Testis (tissue), 3 donors: ENCODE measurements around the gene UNC13C. TPM values are rescaled to one million over a fixed set of nuclear protein-coding genes. Genes with fewer than 3 reads are reported as not detected.

Source experiments
- DNase-seq: peaks from one replicate; pipeline ENCODE4 v3.0.0-alpha.2; 2019
- H3K27ac ChIP-seq, 2 donors: fragments of 200-600 bp; sonication (generic); one replicate each; pipeline ENCODE4 v1.5.1; 2019
- H3K27me3 ChIP-seq: fragments of 200-600 bp; sonication (generic); one replicate; pipeline ENCODE4 v1.5.1; 2019
- H3K36me3 ChIP-seq: fragments of 200-600 bp; sonication (generic); one replicate; pipeline ENCODE4 v1.5.1; 2017; ENCODE audit warnings: low read depth; ENCODE audit errors: missing control alignments
- H3K4me1 ChIP-seq: fragments of 200-600 bp; sonication (generic); one replicate; pipeline ENCODE4 v1.5.1; 2019
- H3K4me3 ChIP-seq, 2 donors: fragments of 200-600 bp; sonication (generic); one replicate each; pipeline ENCODE4 v1.5.1; 2017 to 2019
- H3K9me3 ChIP-seq: fragments of 200-600 bp; sonication (generic); one replicate; pipeline ENCODE4 v1.5.1; 2017
- POLR2A ChIP-seq: fragments of 450-650 bp; IDR thresholded peaks from one replicate; pipeline ENCODE4 v1.6.1; 2017; ENCODE audit warnings: antibody characterized with exemption, mild to moderate bottlenecking, moderate library complexity
- WGBS, 2 donors: methylation state at CpG; one replicate each; pipeline ENCODE4 v1.1.5; 2018; 5-methylcytosine and 5-hydroxymethylcytosine counted together
- intact Hi-C: fragments of 100-400 bp; cut with DNase I; formaldehyde crosslinking; loops from one replicate; pipeline ENCODE4 v1.15.1; 2023; ENCODE audit warnings: low total_unique reads
- polyA plus RNA-seq: library from polyadenylated mRNA; stranded (reverse); fragments of 350-450 nt; fragmentation: Illumina TruSeq; extraction: RNeasy Lipid Tissue Mini Kit (QIAGEN cat#74804); gene quantifications from one replicate; pipeline ENCODE4 v1.2.3, GENCODE V29; 2014; ENCODE audit warnings: low read depth, low replicate concordance; ENCODE audit not compliant: insufficient read depth
- total RNA-seq, 2 donors: library from RNA; depleted of rRNA; stranded (reverse); fragments of >200 nt; gene quantifications; one replicate each; pipeline ENCODE4 v1.2.3, GENCODE V29; 2016
- TF ChIP-seq, protein P1 (sequence below), 3 experiments: fragments of 450-650 bp in 2 of 3; fragments of 200-600 bp in 1 of 3; sonication (generic) in 1 of 3; IDR thresholded peaks; one replicate each; pipeline ENCODE4 v1.5.1; 2016 to 2019; ENCODE audit warnings: antibody characterized with exemption in 3 of 3, mild to moderate bottlenecking in 2 of 3, moderate library complexity in 1 of 3

UNC13C gene
- total and polyA plus RNA-seq, 3 donors from 2014 or later = 6.1 to 24.7 (median 8.8) TPM

DNA sequence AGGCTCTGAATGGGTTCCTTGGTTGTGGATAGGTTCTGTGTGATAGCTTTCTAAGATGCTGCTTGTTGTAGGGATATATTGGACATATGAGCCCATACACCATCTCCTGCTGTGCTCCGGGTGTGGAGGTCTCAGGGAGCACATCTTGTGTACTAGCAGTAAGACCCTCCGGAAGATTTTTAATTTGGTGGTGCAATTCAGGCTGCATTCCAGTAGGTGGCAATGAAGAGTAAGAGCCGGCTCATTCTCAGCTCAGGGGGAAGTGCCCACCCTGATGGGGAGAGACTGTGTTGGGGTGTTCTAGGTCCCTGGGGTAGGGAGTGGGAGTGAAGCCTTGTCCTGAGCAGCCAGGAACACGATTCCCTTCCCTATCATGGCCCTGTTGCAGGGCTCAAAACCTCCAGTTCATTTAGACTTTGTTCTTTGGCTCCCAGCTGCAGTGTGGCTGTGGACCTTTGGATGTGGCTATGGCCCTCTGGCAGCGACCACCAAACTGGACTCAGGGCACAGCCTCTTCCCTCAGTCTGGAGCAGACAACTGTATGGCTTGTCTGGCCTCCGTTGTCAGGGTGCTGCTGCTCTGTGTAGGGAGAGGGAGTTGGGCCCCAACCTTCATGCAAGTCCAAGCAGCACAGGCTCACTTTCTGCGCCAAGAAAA is 104.7 kb downstream of the UNC13C start:
- no peaks in the 10 kb centered on the region for H3K4me1 ChIP-seq
- 8 to 33% methylated on average over 4 to 7 of the region's 7 CpGs for WGBS, 2 donors
- DNase-seq = peak; percentile 22
- intact Hi-C loops = no loop called here
- no peaks in the 10 kb centered on the region for H3K27me3 ChIP-seq
- no peak overlapping the region for H3K4me3 ChIP-seq
- H3K27ac ChIP-seq = no peak overlapping the region
- H3K36me3 ChIP-seq = no peaks in the 10 kb centered on the region
- no peaks in the 10 kb centered on the region for H3K9me3 ChIP-seq
- TF ChIP-seq POLR2A = no peak
- TF ChIP-seq, protein P1, sequence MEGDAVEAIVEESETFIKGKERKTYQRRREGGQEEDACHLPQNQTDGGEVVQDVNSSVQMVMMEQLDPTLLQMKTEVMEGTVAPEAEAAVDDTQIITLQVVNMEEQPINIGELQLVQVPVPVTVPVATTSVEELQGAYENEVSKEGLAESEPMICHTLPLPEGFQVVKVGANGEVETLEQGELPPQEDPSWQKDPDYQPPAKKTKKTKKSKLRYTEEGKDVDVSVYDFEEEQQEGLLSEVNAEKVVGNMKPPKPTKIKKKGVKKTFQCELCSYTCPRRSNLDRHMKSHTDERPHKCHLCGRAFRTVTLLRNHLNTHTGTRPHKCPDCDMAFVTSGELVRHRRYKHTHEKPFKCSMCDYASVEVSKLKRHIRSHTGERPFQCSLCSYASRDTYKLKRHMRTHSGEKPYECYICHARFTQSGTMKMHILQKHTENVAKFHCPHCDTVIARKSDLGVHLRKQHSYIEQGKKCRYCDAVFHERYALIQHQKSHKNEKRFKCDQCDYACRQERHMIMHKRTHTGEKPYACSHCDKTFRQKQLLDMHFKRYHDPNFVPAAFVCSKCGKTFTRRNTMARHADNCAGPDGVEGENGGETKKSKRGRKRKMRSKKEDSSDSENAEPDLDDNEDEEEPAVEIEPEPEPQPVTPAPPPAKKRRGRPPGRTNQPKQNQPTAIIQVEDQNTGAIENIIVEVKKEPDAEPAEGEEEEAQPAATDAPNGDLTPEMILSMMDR (IDR thresholded peaks at IDR 0.05) = peak; percentile 21 to 71 (median 52)

DNA sequence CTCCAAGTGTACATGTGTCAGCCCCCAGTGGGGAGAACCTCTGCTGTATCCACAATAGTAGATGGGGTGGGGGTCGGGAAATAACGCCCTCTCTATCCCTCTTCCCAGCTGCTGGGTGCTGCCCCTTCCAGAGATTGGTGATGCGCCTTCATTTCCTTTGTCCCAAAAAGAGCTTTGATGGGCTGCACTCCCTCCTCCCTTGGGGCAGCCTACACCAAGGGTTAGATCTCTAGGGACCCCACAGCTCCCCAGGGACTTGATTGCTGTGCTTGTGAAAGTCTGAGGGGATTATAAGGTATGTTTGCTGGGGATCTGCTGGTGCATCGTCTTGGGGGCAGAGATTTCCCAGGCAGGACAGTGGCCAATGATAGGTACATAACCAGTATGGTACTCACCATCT is 105.3 kb downstream of the UNC13C start:
- WGBS, 2 donors = 70 to 71% methylated on average over 4 of the region's 4 CpGs
- Histone ChIP-seq H3K4me3 (no peak overlapping the region), H3K36me3 (no peaks in the 10 kb centered on the region), H3K27ac (no peak overlapping the region), H3K9me3 (no peaks in the 10 kb centered on the region), H3K4me1 (no peaks in the 10 kb centered on the region), H3K27me3 (no peaks in the 10 kb centered on the region)
- no peak for TF ChIP-seq POLR2A
- TF ChIP-seq, protein P1 (IDR thresholded peaks at IDR 0.05) = no peak
- intact Hi-C loops = no loop called here
- no peak for DNase-seq

DNA sequence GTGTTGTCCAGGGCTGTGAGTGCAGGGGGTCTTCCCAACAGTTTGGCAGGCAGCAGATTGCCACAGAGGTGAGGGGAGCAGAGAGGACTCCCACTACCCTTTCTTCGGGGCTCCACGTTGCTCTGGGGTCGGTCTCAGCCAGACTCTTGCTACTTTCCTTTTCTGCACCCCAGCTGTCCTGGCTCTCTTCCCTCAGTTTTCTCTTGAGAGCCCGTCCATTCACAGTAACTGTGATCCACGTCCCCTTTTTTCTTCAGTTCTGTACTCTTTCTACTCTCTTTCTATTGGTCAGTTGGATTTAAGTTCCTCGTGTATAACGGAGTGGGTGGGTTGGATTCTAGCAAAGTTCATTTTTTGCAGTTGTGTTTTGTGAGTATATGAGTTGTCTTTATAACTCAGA is 105.8 kb downstream of the UNC13C start:
- Histone ChIP-seq H3K36me3 (no peaks in the 10 kb centered on the region), H3K4me1 (no peaks in the 10 kb centered on the region), H3K27ac (no peak overlapping the region), H3K27me3 (no peaks in the 10 kb centered on the region), H3K9me3 (no peaks in the 10 kb centered on the region), H3K4me3 (no peak overlapping the region)
- no peak for DNase-seq
- intact Hi-C loops = no loop called here
- no peak for TF ChIP-seq POLR2A
- 33 to 68% methylated on average over 7 of the region's 7 CpGs for WGBS, 2 donors

DNA sequence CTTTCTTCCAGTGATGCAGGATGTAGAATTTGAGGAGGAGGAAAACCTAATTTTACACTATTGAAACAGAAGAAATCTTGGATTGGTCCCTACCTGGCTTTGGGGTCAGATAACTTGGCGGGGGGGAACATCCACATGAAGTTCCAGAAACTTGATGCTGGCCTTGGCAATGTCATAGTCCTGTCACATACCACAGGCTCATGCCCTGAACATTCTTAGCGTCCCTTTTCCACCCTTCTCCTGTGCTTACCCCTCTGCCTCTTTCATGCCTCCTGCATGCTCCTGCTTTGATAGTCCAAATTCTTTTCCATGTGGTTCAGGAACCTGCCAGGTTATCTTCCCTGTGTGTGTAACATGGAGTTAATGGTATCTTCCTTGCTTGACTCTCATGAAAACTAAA is 110.6 kb downstream of the UNC13C start:
- TF ChIP-seq POLR2A = no peak
- TF ChIP-seq, protein P1 (IDR thresholded peaks at IDR 0.05) = no peak
- WGBS, 2 donors = 80 to 82% methylated on average over 2 of the region's 2 CpGs
- Histone ChIP-seq H3K9me3 (no peaks in the 10 kb centered on the region), H3K4me1 (no peaks in the 10 kb centered on the region), H3K4me3 (no peak overlapping the region), H3K36me3 (no peaks in the 10 kb centered on the region), H3K27ac (no peak overlapping the region), H3K27me3 (no peaks in the 10 kb centered on the region)
- DNase-seq = no peak
- intact Hi-C loops = no loop called here

DNA sequence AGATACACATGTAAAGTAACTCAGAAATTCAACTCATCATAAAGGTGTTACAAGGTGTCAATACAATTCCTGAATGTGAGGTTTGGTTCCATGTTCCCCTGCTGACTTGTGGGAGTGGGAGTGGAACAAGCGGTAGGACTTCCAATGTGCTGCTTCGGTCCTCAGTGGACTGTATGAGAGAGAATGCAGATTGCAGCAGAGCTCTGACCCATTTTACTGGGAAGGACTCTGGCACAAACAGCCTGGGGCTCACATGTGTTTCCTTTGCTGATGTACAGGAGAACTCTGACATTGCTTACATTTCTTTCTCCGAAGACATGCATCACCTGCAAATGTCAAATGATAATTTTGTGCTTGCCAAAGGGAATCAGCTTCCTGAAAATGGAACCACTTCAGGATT is 111.5 kb downstream of the UNC13C start:
- Histone ChIP-seq H3K4me1 (no peaks in the 10 kb centered on the region), H3K27ac (no peak overlapping the region), H3K36me3 (no peaks in the 10 kb centered on the region), H3K9me3 (no peaks in the 10 kb centered on the region), H3K4me3 (no peak overlapping the region), H3K27me3 (no peaks in the 10 kb centered on the region)
- no peak for DNase-seq
- TF ChIP-seq POLR2A = no peak
- TF ChIP-seq, protein P1 (IDR thresholded peaks at IDR 0.05) = no peak
- intact Hi-C loops = no loop called here
- 83 to 93% methylated on average over 3 of the region's 3 CpGs for WGBS, 2 donors
